ENCODE results near the gene EPN1.
"Not testable (repeated sequence)": the region's sequence is repeated elsewhere in the genome, so short reads cannot be mapped to it uniquely, and the experiment has no call there.

EPN1 gene

DNA sequence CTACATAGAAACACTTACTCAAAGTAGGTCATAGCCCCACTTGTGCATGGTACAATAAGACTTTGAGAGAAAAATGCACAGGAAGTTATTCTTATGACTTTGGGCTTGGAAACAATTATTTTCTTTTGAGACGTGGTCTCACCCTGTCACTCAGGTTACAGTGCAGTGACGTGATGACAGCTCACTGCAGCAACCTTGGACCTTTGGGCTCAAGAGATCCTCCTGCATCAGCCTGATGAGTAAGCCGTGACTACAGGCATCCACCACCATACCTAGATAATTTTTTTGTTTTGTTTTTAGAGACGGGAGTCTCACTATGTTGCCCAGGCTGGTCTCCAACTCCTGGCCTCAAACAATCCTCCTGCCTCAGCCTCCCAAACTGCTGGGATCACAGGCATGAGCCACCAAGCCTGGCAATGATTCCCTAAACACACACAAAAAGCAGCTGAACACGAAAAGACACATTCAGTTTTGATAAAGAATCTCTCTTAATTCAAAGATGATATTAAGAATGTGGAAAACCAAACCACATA, 45.3 kb downstream of the EPN1 start:
- no peak for DNase-seq (ENCODE audit: low read depth in 2 of 2)

DNA sequence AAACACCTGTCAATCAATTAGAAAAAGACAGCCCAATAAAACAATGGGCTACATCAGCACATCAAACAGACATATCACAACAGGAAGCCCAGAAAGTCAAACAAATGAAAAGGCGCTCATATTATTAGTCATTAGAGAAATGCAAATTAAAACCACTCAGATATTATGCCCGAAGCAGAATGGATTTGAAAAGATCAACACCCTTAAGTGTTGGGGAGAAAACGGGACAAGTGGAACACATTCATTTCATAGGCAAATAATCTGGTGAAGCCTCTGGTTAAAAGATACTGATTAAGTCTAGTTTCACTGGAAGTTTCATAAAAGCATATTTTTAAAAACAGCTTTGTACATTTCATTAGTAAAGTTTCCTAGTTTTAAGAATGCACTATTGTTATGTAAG, 45.8 kb downstream of the EPN1 start:
- DNase-seq (ENCODE audit: low read depth in 2 of 2) = no peak

DNA sequence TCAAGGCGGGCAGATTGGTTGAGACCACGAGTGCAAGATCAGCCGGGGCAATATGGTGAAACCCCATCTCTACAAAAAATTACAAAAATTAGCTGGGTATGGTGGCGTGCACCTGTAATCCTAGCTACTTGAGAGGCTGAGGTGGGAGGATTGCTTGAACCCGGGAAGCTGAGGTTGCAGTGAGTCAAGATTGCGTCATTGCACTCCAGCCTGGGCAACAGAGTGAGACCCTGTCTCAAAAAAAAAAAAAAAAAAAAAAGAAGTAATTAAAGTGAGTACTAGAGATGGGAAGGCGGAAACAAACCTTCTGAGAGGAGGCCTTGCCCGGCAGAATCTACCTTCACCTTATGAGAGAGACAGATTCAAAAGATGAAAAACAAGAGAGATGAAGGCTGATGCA, 48.5 kb downstream of the EPN1 start:
- DNase-seq (ENCODE audit: low read depth in 2 of 2) = no peak

DNA sequence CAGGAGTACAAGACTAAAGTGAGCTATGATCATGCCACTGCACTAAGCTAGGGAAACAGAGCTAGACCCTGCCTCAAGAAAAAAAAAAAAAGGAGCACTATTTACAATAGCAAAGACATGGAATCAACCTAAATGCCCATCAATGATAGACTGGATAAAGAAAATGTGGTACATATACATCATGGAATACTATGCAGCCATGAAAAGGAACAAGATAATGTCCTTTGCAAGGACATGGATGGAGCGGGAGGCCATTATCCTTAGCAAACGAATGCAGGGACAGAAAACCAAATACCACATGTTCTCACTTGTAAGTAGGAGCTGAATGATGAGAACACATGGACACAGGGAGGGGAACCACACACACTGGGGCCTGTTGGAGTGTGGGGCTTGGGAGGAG, 55.4 kb downstream of the EPN1 start:
- not testable (repeated sequence) for DNase-seq (ENCODE audit: low read depth in 2 of 2)

DNA sequence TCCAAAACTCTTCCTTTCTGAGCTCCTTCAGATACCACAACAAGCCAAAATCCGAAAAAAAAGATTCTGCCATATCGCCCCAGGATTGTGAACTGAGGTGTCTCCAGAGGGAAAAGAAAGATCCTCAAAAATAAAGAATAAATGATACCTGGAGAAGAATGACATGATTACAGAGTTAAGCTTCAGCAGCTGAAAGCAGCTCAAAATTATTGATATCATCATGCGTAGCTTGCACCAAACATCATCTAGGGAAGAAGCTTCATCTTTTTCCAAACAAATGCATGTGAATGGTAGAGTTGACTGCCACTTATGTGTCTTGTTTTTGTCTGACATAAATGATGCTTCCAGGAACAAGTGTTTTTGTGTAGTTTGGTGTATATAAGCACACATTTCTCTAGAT, 63.3 kb downstream of the EPN1 start, which contains the start of gene NLRP9:
NLRP9 (minus strand) TSS at position 101 of the 400 bp plus-strand sequence; CDS start at position 73, 28 bp downstream.
- DNase-seq (ENCODE audit: low read depth in 2 of 2) = no peak

DNA sequence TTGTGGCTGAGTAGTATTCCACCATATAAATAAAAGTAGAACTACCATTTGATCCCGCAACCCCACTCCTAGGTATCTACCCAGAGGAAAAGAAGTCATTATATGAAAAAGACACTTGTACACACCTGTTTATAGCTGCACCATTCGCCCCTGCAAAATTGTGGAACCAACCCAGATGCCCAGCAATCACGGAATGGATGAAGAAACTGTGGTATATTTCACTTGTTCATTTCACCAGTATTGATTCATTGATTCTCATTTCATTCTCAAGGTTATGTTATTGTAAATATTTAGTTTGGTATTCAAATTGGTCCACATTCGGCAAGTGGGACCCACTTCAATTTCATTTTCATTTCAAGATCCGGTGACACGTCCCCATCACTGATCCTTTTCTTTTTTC, 75.7 kb downstream of the EPN1 start:
- no peak for DNase-seq (ENCODE audit: low read depth in 2 of 2)

DNA sequence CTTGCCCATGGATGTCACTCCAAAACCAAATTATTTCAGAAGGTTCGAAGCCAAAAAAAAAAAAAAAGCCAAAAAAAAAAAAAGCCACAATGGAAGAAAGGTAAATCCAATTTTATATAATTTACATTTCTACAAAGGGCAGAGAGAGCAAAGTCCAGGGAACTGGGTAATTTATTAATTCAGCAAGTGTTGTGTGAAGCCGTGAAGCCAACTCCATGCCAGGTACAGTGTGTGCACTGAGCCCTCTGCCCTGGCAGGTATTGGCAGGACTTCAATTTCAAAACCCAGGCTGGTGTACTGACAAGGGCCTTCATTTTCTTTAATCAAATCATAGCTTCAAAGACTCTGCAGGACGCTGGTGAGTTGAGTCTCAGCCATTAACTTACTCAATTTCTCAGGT, 78.4 kb downstream of the EPN1 start:
- DNase-seq (ENCODE audit: low read depth in 2 of 2) = no peak

DNA sequence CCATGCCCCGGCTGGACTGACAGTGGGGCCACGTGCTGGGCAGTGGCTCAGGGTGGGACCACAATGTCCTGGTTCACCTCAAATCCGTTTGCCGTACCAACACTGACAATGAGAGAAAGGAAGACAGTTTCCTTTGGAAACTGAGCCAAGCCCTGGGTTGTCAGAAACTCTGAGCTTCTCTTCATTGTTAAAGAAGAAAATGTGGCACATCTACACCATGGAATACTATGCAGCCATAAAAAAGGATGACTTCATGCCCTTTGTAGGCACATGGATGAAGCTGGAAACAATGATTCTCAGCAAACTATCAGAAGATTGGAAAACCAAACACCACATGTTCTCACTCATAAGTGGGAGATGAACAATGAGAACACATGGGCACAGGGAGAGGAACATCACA, 81.8 kb downstream of the EPN1 start:
- DNase-seq (ENCODE audit: low read depth in 2 of 2) = not testable (repeated sequence)

DNA sequence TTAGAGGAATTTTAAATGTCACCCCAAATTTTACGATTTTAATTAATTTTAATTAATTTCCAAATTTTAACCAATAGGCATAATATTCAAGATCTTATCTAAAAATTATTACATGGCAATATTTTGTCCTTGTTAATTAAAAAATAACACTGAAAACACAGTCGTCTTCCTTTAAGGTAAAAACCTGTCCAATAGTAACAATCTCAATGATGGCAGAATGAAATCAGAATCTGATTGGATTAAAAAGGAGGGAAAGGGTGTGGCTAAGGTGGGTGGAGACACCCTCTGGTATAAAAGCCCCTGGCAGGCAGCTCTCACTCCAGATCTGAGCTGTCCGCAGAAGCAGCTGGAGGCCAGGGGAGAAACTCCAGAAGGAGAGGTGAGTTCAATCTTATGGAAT, 83.8 kb downstream of the EPN1 start, which contains the start of gene RFPL4A:
RFPL4A (plus strand) TSS at position 301 of the 400 bp plus-strand sequence. CDS start 2,704 bp downstream, outside the sequence.
- not testable (repeated sequence) for DNase-seq (ENCODE audit: low read depth in 2 of 2)
